ENCODE measurements around the gene KNDC1.

GRCh38 chr10:133191651-133192050 is 31.6 kb downstream of the KNDC1 start:
- TF ChIP-seq EP300 (conservative IDR thresholded peaks at IDR 0.05; ENCODE audit: poor library complexity, severe bottlenecking) (no peak), MXI1 (conservative IDR thresholded peaks at IDR 0.05; ENCODE audit: poor library complexity, severe bottlenecking) (no peak), CTCF (IDR thresholded peaks at IDR 0.05; ENCODE audit: poor library complexity, severe bottlenecking) (no peak), POLR2AphosphoS5 (IDR thresholded peaks at IDR 0.05) (no peak), EZH2 (IDR thresholded peaks at IDR 0.05; ENCODE audit: borderline replicate concordance, insufficient read depth, low read length, poor library complexity, severe bottlenecking) (no peak), TAF1 (IDR thresholded peaks at IDR 0.05; ENCODE audit: low read depth) (no peak)
